ENCODE results near the gene ZNF467.

DNA sequence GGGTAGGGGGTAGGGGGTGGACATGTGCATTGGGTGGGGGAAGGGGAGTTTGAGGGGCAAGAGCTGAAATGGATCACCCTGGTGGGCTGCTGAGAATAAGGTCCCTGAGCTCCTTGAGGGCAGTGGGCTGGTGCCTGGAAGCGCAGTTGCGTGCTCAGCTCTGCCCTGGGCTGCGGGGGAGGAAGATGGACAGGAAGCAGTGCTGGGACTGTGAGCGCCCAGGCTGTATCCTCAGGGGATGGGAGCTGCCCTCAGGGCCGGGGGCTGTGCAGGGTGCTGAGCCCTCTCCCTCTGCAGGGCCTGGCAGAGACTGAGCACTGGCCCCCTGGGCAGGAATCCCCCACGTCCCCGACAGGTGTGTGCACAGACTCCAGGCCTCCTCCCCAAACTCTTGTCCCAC is 24.4 kb upstream of the ZNF467 start:
- TF ChIP-seq, protein P1, sequence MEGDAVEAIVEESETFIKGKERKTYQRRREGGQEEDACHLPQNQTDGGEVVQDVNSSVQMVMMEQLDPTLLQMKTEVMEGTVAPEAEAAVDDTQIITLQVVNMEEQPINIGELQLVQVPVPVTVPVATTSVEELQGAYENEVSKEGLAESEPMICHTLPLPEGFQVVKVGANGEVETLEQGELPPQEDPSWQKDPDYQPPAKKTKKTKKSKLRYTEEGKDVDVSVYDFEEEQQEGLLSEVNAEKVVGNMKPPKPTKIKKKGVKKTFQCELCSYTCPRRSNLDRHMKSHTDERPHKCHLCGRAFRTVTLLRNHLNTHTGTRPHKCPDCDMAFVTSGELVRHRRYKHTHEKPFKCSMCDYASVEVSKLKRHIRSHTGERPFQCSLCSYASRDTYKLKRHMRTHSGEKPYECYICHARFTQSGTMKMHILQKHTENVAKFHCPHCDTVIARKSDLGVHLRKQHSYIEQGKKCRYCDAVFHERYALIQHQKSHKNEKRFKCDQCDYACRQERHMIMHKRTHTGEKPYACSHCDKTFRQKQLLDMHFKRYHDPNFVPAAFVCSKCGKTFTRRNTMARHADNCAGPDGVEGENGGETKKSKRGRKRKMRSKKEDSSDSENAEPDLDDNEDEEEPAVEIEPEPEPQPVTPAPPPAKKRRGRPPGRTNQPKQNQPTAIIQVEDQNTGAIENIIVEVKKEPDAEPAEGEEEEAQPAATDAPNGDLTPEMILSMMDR (IDR thresholded peaks at IDR 0.05; ENCODE audit: borderline replicate concordance, extremely low read depth, low read length, poor library complexity, severe bottlenecking), result no peak
- TF ChIP-seq EZH2 (IDR thresholded peaks at IDR 0.05; ENCODE audit: borderline replicate concordance, low read depth, low read length, severe bottlenecking), result no peak
